Endothelial cell of umbilical vein (primary cell): ENCODE results near the gene CARD8. TPM values are rescaled to one million over a fixed set of nuclear protein-coding genes. Genes with fewer than 3 reads are reported as not detected.

Source experiments
- BruUV-seq: library from RNA; stranded (reverse); fragments of 400-500 nt; replicated peaks from 2 replicates; lab custom pipeline; 2021; lab: Mats Ljungman, UMichigan
- CTCF ChIA-PET: fragments of 300-600, 350-600 bp; sonication (Branson Sonifier 250); formaldehyde crosslinking; loops from one replicate; lab custom pipeline; 2021; ENCODE audit warnings: antibody characterized with exemption, inconsistent platforms; lab: Charles Lee
- POLR2A ChIA-PET: fragments of 300-600, 350-600 bp; sonication (Branson Sonifier 250); formaldehyde crosslinking; loops from one replicate; lab custom pipeline; 2021; ENCODE audit warnings: antibody characterized with exemption, inconsistent platforms; lab: Charles Lee
- DNase-seq: peaks from one replicate; pipeline ENCODE4 v3.0.0-alpha.2; 2011; ENCODE audit warnings: low read depth, low spot score
- FAIRE-seq: peaks from 2 replicates; lab custom pipeline; 2011; peaks lifted over from hg19 to GRCh38; lab: Jason Lieb, UNC
- H2AFZ ChIP-seq: 2 replicates; pipeline ENCODE4 v1.6.0; 2012; ENCODE audit warnings: low read depth, low read length, control low read depth, inconsistent platforms
- H3K27ac ChIP-seq: 2 replicates; pipeline ENCODE4 v1.5.1; 2011; ENCODE audit warnings: low read depth, mild to moderate bottlenecking, control low read depth, low read length, moderate library complexity; ENCODE audit not compliant: insufficient read depth
- H3K27me3 ChIP-seq, 2 experiments: 2 replicates each; pipeline versions ENCODE4 v1.6.0 to v1.6.1; 2011; ENCODE audit warnings: low read length in 2 of 2, mixed read lengths in 1 of 2; ENCODE audit not compliant: control insufficient read depth in 2 of 2, insufficient read depth in 2 of 2
- H3K36me3 ChIP-seq, 2 experiments: 2 replicates in 1 of 2; 3 replicates in 1 of 2; pipeline ENCODE4 v1.5.1; 2011; ENCODE audit warnings: low read length in 2 of 2, mild to moderate bottlenecking in 1 of 2, moderate library complexity in 1 of 2; ENCODE audit not compliant: control insufficient read depth in 2 of 2, insufficient read depth in 2 of 2; ENCODE audit errors: extremely low read depth in 1 of 2
- H3K4me1 ChIP-seq: 3 replicates; pipeline ENCODE4 v1.5.1; 2011; ENCODE audit warnings: mild to moderate bottlenecking, low read length; ENCODE audit not compliant: control insufficient read depth, insufficient read depth; ENCODE audit errors: extremely low read depth
- H3K4me2 ChIP-seq: 2 replicates; pipeline ENCODE4 v1.6.1; 2011; ENCODE audit warnings: low read length, control low read depth, mixed read lengths; ENCODE audit not compliant: insufficient read depth
- H3K4me3 ChIP-seq, 3 experiments: fragments of 200-600 bp in 1 of 3; sonication (generic), shearing (Covaris generic) in 1 of 3; replicated peaks in 1 of 3; 2 replicates each; pipeline ENCODE4 v1.5.1; 2011 to 2016; ENCODE audit warnings: control low read depth in 3 of 3, low read length in 3 of 3, mild to moderate bottlenecking in 2 of 3, inconsistent platforms in 1 of 3, low read depth in 1 of 3, moderate library complexity in 1 of 3; ENCODE audit not compliant: insufficient read depth in 1 of 3
- H3K79me2 ChIP-seq: 2 replicates; pipeline ENCODE4 v1.6.0; 2012; ENCODE audit warnings: low read length, inconsistent platforms; ENCODE audit not compliant: control insufficient read depth, insufficient read depth
- H3K9ac ChIP-seq: replicated peaks from 2 replicates; pipeline ENCODE3; 2011; ENCODE audit warnings: low read length, control low read depth; ENCODE audit not compliant: insufficient read depth; ENCODE audit errors: extremely low read depth
- H3K9me1 ChIP-seq: replicated peaks from 3 replicates; pipeline ENCODE4 v1.6.0; 2011; ENCODE audit warnings: mild to moderate bottlenecking, low read length; ENCODE audit not compliant: control insufficient read depth, insufficient read depth; ENCODE audit errors: extremely low read depth
- H3K9me3 ChIP-seq: replicated peaks from 2 replicates; pipeline ENCODE4 v1.5.1; 2012; ENCODE audit warnings: low read length, inconsistent platforms; ENCODE audit not compliant: control insufficient read depth, insufficient read depth
- H4K20me1 ChIP-seq: replicated peaks from 2 replicates; pipeline ENCODE3; 2011; ENCODE audit warnings: mild to moderate bottlenecking, low read length; ENCODE audit not compliant: control insufficient read depth, insufficient read depth; ENCODE audit errors: extremely low read depth
- CTCF ChIP-seq, 2 donors: IDR thresholded peaks; 1 replicate in 1 of 2; 2 replicates in 1 of 2; pipeline ENCODE4 v1.5.1; 2011; ENCODE audit warnings: low read length in 2 of 2, mild to moderate bottlenecking in 2 of 2, moderate library complexity in 2 of 2, control low read depth in 1 of 2, inconsistent platforms in 1 of 2, low read depth in 1 of 2; ENCODE audit not compliant: insufficient read depth in 1 of 2; ENCODE audit errors: extremely low read depth in 1 of 2
- EZH2 ChIP-seq: IDR thresholded peaks from 2 replicates; pipeline ENCODE4 v1.6.1; 2012; ENCODE audit warnings: borderline replicate concordance, low read depth, mild to moderate bottlenecking, moderate library complexity, low read length, inconsistent platforms; ENCODE audit not compliant: severe bottlenecking
- FOS ChIP-seq: IDR thresholded peaks from 2 replicates; pipeline ENCODE4 v1.6.1; 2011; ENCODE audit warnings: mild to moderate bottlenecking, low read length, moderate library complexity, borderline replicate concordance; ENCODE audit not compliant: insufficient read depth
- GATA2 ChIP-seq: IDR thresholded peaks from 2 replicates; pipeline ENCODE4 v1.7.0; 2011; ENCODE audit warnings: low read depth, mild to moderate bottlenecking, moderate library complexity, mixed read lengths, low read length; ENCODE audit not compliant: insufficient read length, insufficient read depth
- JUN ChIP-seq: IDR thresholded peaks from 2 replicates; pipeline ENCODE4 v1.6.1; 2011; ENCODE audit warnings: borderline replicate concordance, low read depth; ENCODE audit not compliant: insufficient read length, insufficient read depth
- MAX ChIP-seq: IDR thresholded peaks from 2 replicates; pipeline ENCODE4 v1.6.1; 2011; ENCODE audit not compliant: insufficient read depth, insufficient read length
- MYC ChIP-seq: IDR thresholded peaks from one replicate; pipeline ENCODE4 v1.6.1; 2011; ENCODE audit warnings: mild to moderate bottlenecking, low read depth, low read length
- POLR2A ChIP-seq: IDR thresholded peaks from 2 replicates; pipeline ENCODE4 v1.6.1; 2012; ENCODE audit warnings: low read depth, mild to moderate bottlenecking, control low read depth, low read length
- POLR2AphosphoS5 ChIP-seq: IDR thresholded peaks from 2 replicates; pipeline ENCODE4 v1.6.1; 2012; ENCODE audit warnings: low read depth, mild to moderate bottlenecking, control low read depth, low read length, moderate library complexity; ENCODE audit not compliant: insufficient read depth
- dilution Hi-C: fragments of 300-500 bp; cut with MboI; formaldehyde crosslinking; loops from one replicate; pipeline ENCODE4 v1.15.0; 2019; ENCODE audit warnings: low sequenced_read_pairs; ENCODE audit not compliant: extremely low pct_ligation_motif_present
- intact Hi-C: fragments of 100-400 bp; cut with micrococcal nuclease; formaldehyde crosslinking; loops from one replicate; pipeline ENCODE4 v1.10.0; 2022
- polyA plus RNA-seq, 4 experiments: library from polyadenylated mRNA; depleted of rRNA in 3 of 4; stranded (reverse) in 3 of 4; unstranded in 1 of 4; fragments of >200 nt; gene quantifications; 2 replicates each; pipeline versions ENCODE4 v1.2.1 to v1.2.3, GENCODE V29; 2011 to 2012; ENCODE audit warnings: missing spikeins in 1 of 4
- total RNA-seq: library from RNA; stranded (reverse); gene quantifications from 2 replicates; pipeline ENCODE4 v1.2.3, GENCODE V29; 2021

The CARD8 gene
- total and polyA plus RNA-seq, 2 donors (not counting 3 experiments of a cell fraction or from before 2014, with no cell fraction given), result 64.6 to 123 TPM

GRCh38 chr19:48237057-48237456 is 18.7 kb downstream of the CARD8 start:
- no peak overlapping the region for H2AFZ ChIP-seq
- H3K4me3 ChIP-seq, result no peak overlapping the region
- dilution Hi-C loops, result no loop called here
- no peak overlapping the region for H3K27ac ChIP-seq
- no peak overlapping the region for H3K4me2 ChIP-seq
- TF ChIP-seq MYC (no peak), POLR2AphosphoS5 (no peak), GATA2 (no peak), JUN (no peak), FOS (no peak), MAX (no peak), POLR2A (no peak), CTCF (IDR thresholded peaks at IDR 0.05; ENCODE audit: extremely low read depth in 1 of 2, insufficient read depth in 1 of 2, low read depth in 1 of 2, low read length in 2 of 2) (no peak), EZH2 (no peak)
- ChIA-PET POLR2A (no interaction called here), CTCF (interaction anchor here (2.0 kb wide), 1 partner anchor 19 kb away, joined by 4 read pairs; the partner anchor contains the start of gene CARD8)
- peaks cover 34 to 41% of the 10 kb centered on the region in 2 experiments for H3K36me3 ChIP-seq
- no TSS peak for BruUV-seq
- FAIRE-seq (no peak), DNase-seq (no peak)
- H4K20me1 ChIP-seq, result no peaks in the 10 kb centered on the region
- no peaks in the 10 kb centered on the region for H3K9me3 ChIP-seq
- H3K4me1 ChIP-seq, result peaks cover 7% of the 10 kb centered on the region
- intact Hi-C loops, result no loop called here
- H3K27me3 ChIP-seq, result no peaks in the 10 kb centered on the region
- H3K9ac ChIP-seq, result no peak overlapping the region
- peaks cover 62% of the 10 kb centered on the region for H3K79me2 ChIP-seq
- no peaks in the 10 kb centered on the region for H3K9me1 ChIP-seq
